GM23338 (cell line): ENCODE results near the gene TXNDC15. TPM values are rescaled to one million over a fixed set of nuclear protein-coding genes. Genes with fewer than 3 reads are reported as not detected.

Experiments used
- ATAC-seq: fragments of 200-7000 bp; cut with Tn5 transposase; 3 replicates; pipeline ENCODE4 v1.9.1; 2020
- DNase-seq: peaks from one replicate; pipeline ENCODE4 v3.0.0-alpha.2; 2015; ENCODE audit warnings: low spot score
- H2AFZ ChIP-seq: fragments of 200-600 bp; sonication (generic); 2 replicates; pipeline ENCODE4 v1.8.0; 2016; ENCODE audit warnings: antibody characterized with exemption, mild to moderate bottlenecking, moderate library complexity
- H3F3A ChIP-seq: fragments of 200-600 bp; sonication (generic); replicated peaks from 2 replicates; pipeline ENCODE4 v1.8.0; 2017; ENCODE audit warnings: antibody characterized with exemption, mixed run types, low read depth
- H3K27ac ChIP-seq: fragments of 200-600 bp; sonication (generic); 2 replicates; pipeline ENCODE4 v1.6.1; 2016; ENCODE audit warnings: low read depth
- H3K27me3 ChIP-seq: fragments of 200-600 bp; sonication (generic); 2 replicates; pipeline ENCODE4 v1.8.0; 2016; ENCODE audit warnings: mild to moderate bottlenecking, mixed run types, moderate library complexity; ENCODE audit not compliant: insufficient read depth
- H3K36me3 ChIP-seq: fragments of 200-600 bp; sonication (generic); 2 replicates; pipeline ENCODE4 v1.8.0; 2016; ENCODE audit warnings: mild to moderate bottlenecking; ENCODE audit not compliant: insufficient read depth
- H3K4me1 ChIP-seq: fragments of 200-600 bp; sonication (generic); 2 replicates; pipeline ENCODE4 v1.8.0; 2016; ENCODE audit warnings: mild to moderate bottlenecking, moderate library complexity; ENCODE audit not compliant: insufficient read depth
- H3K4me2 ChIP-seq: fragments of 200-600 bp; sonication (generic); 2 replicates; pipeline ENCODE4 v1.7.1; 2017; ENCODE audit warnings: mixed run types
- H3K4me3 ChIP-seq: fragments of 200-600 bp; sonication (generic); 2 replicates; pipeline ENCODE4 v1.6.1; 2016; ENCODE audit warnings: mixed run types
- H3K79me2 ChIP-seq: fragments of 200-600 bp; sonication (generic); replicated peaks from 2 replicates; pipeline ENCODE4 v1.8.0; 2017; ENCODE audit warnings: mild to moderate bottlenecking; ENCODE audit not compliant: insufficient read depth
- H3K9me2 ChIP-seq: fragments of 200-600 bp; sonication (generic); 2 replicates; pipeline ENCODE4 v1.8.0; 2017; ENCODE audit not compliant: insufficient read depth
- H4K20me1 ChIP-seq: fragments of 200-600 bp; sonication (generic); replicated peaks from 2 replicates; pipeline ENCODE4 v1.8.0; 2017; ENCODE audit warnings: mild to moderate bottlenecking; ENCODE audit not compliant: insufficient read depth
- H3K27ac Mint-ChIP-seq: 2 replicates; pipeline ENCODE4 v1.8.0; 2020; ENCODE audit warnings: inconsistent platforms, mild to moderate bottlenecking, moderate library complexity, mixed read lengths
- H3K27me3 Mint-ChIP-seq: 3 replicates; pipeline ENCODE4 v1.8.0; 2022; ENCODE audit warnings: low read depth, mild to moderate bottlenecking, moderate library complexity, mixed read lengths, inconsistent platforms; ENCODE audit not compliant: insufficient read depth, poor library complexity
- H3K36me3 Mint-ChIP-seq: 3 replicates; pipeline ENCODE4 v1.8.0; 2021; ENCODE audit warnings: low read depth, mild to moderate bottlenecking, inconsistent platforms, moderate library complexity, mixed read lengths
- H3K4me1 Mint-ChIP-seq: 3 replicates; pipeline ENCODE4 v1.8.0; 2020; ENCODE audit warnings: mild to moderate bottlenecking, inconsistent platforms, mixed read lengths
- H3K4me3 Mint-ChIP-seq: 3 replicates; pipeline ENCODE4 v1.8.0; 2021; ENCODE audit warnings: moderate library complexity, mild to moderate bottlenecking, inconsistent platforms, mixed read lengths
- H3K9me3 Mint-ChIP-seq: 3 replicates; pipeline ENCODE4 v1.8.0; 2020; ENCODE audit warnings: moderate library complexity, mild to moderate bottlenecking, inconsistent platforms, mixed read lengths
- CREB1 ChIP-seq: fragments of 250-450 bp; sonication (Bioruptor Pico); IDR thresholded peaks from 2 replicates; pipeline ENCODE4 v1.5.0; 2020; ENCODE audit warnings: low read depth, mild to moderate bottlenecking, moderate library complexity
- EZH2 ChIP-seq: fragments of 200-600 bp; sonication (generic); IDR thresholded peaks from one replicate; pipeline ENCODE4 v1.8.0; 2017; ENCODE audit warnings: antibody characterized with exemption, mild to moderate bottlenecking, low read depth; ENCODE audit not compliant: unreplicated experiment
- EZH2phosphoT487 ChIP-seq: fragments of 200-600 bp; sonication (generic); IDR thresholded peaks from one replicate; pipeline ENCODE4 v1.8.1; 2018; ENCODE audit warnings: antibody characterized with exemption; ENCODE audit not compliant: unreplicated experiment
- JUNB ChIP-seq: IDR thresholded peaks from one replicate; pipeline ENCODE4 v1.6.1; 2016; ENCODE audit warnings: antibody characterized with exemption; ENCODE audit not compliant: unreplicated experiment
- NANOG ChIP-seq: IDR thresholded peaks from 2 replicates; pipeline ENCODE4 v1.6.1; 2016; ENCODE audit warnings: antibody characterized with exemption, borderline replicate concordance
- POLR2AphosphoS5 ChIP-seq: IDR thresholded peaks from 2 replicates; pipeline ENCODE4 v1.6.1; 2016; ENCODE audit warnings: antibody characterized with exemption, low read depth
- STAT1 ChIP-seq: IDR thresholded peaks from one replicate; pipeline ENCODE4 v1.6.1; 2016; ENCODE audit warnings: antibody characterized with exemption; ENCODE audit not compliant: unreplicated experiment
- ZNF114 ChIP-seq: fragments of 250-450 bp; sonication (Bioruptor Pico); IDR thresholded peaks from 2 replicates; pipeline ENCODE4 v1.5.0; 2020; ENCODE audit warnings: mild to moderate bottlenecking, moderate library complexity
- ZNF331 ChIP-seq: fragments of 250-450 bp; sonication (Bioruptor Pico); IDR thresholded peaks from 2 replicates; pipeline ENCODE4 v1.5.0; 2020; ENCODE audit warnings: low read depth, mild to moderate bottlenecking, moderate library complexity
- polyA plus RNA-seq: library from polyadenylated mRNA; unstranded; fragments of >200 nt; fragmentation: Nextera tagmentation; extraction: Ambion mirVana; gene quantifications from 2 replicates; pipeline ENCODE4 v1.2.1, GENCODE V29; 2016
- total RNA-seq: library from RNA; depleted of rRNA; stranded (reverse); fragments of >200 nt; shearing (Covaris generic); gene quantifications from 2 replicates; pipeline ENCODE4 v1.2.3, GENCODE V29; 2014
- TF ChIP-seq, protein P1 (sequence below): IDR thresholded peaks from 2 replicates; pipeline ENCODE4 v1.6.1; 2016; ENCODE audit warnings: antibody characterized with exemption
- TF ChIP-seq, protein P2 (sequence below): fragments of 250-450 bp; sonication (Bioruptor Pico); IDR thresholded peaks from 2 replicates; pipeline ENCODE4 v1.5.0; 2020; ENCODE audit warnings: mild to moderate bottlenecking, moderate library complexity
- TF ChIP-seq, protein P3 (sequence below): IDR thresholded peaks from one replicate; pipeline ENCODE4 v1.6.1; 2018; ENCODE audit warnings: antibody characterized with exemption; ENCODE audit not compliant: unreplicated experiment
- TF ChIP-seq, protein P4 (sequence below), 2 experiments: fragments of 200-600 bp in 1 of 2; sonication (generic) in 1 of 2; conservative IDR thresholded peaks; 2 replicates each; pipeline versions ENCODE4 v1.5.1 to v1.6.1; 2016 to 2017; ENCODE audit warnings: antibody characterized with exemption in 2 of 2, low read depth in 2 of 2, mild to moderate bottlenecking in 2 of 2, moderate library complexity in 1 of 2

Gene TXNDC15
- total and polyA plus RNA-seq, 2 experiments from 2014 or later, result 24.4 to 28.5 TPM

DNA sequence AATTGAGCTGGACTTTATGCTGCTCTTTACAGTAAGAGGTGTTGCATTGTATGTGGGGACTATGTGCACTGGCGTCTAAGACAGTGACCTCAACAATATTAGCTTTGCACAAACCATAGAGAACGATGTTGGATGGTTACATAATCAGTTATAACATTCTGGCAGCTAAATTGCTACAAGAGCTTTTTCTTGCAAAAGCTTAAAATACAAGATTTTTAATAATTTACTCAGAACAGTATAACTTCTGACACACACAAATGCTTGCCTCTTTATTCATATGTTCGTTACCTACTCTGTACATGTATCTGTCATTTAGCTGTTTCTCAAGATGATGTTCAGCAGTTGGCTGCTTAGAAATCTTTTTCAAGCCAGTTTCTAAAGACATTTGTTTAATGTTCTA is 16.8 kb upstream of the TXNDC15 start:
- Mint-ChIP-seq H3K4me1 (no peaks in the 10 kb centered on the region), H3K27ac (no peak overlapping the region), H3K36me3 (peaks cover 24% of the 10 kb centered on the region; the same call in 2 of the 3 replicates), H3K9me3 (no peaks in the 10 kb centered on the region), H3K4me3 (no peak overlapping the region), H3K27me3 (no peaks in the 10 kb centered on the region)
- Histone ChIP-seq H4K20me1 (peaks cover 4% of the 10 kb centered on the region; the same call in 1 of the 2 replicates), H3K4me2 (no peak overlapping the region), H2AFZ (no peak overlapping the region), H3K9me2 (no peaks in the 10 kb centered on the region), H3K27me3 (no peaks in the 10 kb centered on the region), H3K36me3 (peaks cover 11% of the 10 kb centered on the region; the same call in 1 of the 2 replicates), H3K79me2 (no peaks in the 10 kb centered on the region), H3K4me3 (no peak overlapping the region), H3K27ac (no peak overlapping the region), H3F3A (no peaks in the 10 kb centered on the region), H3K4me1 (0 out of 2 replicates have a peak, but pooled peaks cover 4% of the 10 kb centered on the region)
- ATAC-seq (no peak), DNase-seq (no peak)
- TF ChIP-seq, protein P1, sequence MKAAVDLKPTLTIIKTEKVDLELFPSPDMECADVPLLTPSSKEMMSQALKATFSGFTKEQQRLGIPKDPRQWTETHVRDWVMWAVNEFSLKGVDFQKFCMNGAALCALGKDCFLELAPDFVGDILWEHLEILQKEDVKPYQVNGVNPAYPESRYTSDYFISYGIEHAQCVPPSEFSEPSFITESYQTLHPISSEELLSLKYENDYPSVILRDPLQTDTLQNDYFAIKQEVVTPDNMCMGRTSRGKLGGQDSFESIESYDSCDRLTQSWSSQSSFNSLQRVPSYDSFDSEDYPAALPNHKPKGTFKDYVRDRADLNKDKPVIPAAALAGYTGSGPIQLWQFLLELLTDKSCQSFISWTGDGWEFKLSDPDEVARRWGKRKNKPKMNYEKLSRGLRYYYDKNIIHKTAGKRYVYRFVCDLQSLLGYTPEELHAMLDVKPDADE, result no peak
- TF ChIP-seq JUNB (no peak), NANOG (no peak), EZH2phosphoT487 (no peak), ZNF331 (no peak), STAT1 (no peak), EZH2 (no peak), CREB1 (CRISPR knock-in tag) (no peak), POLR2AphosphoS5 (no peak), ZNF114 (CRISPR knock-in tag) (no peak)
- TF ChIP-seq, protein P2, sequence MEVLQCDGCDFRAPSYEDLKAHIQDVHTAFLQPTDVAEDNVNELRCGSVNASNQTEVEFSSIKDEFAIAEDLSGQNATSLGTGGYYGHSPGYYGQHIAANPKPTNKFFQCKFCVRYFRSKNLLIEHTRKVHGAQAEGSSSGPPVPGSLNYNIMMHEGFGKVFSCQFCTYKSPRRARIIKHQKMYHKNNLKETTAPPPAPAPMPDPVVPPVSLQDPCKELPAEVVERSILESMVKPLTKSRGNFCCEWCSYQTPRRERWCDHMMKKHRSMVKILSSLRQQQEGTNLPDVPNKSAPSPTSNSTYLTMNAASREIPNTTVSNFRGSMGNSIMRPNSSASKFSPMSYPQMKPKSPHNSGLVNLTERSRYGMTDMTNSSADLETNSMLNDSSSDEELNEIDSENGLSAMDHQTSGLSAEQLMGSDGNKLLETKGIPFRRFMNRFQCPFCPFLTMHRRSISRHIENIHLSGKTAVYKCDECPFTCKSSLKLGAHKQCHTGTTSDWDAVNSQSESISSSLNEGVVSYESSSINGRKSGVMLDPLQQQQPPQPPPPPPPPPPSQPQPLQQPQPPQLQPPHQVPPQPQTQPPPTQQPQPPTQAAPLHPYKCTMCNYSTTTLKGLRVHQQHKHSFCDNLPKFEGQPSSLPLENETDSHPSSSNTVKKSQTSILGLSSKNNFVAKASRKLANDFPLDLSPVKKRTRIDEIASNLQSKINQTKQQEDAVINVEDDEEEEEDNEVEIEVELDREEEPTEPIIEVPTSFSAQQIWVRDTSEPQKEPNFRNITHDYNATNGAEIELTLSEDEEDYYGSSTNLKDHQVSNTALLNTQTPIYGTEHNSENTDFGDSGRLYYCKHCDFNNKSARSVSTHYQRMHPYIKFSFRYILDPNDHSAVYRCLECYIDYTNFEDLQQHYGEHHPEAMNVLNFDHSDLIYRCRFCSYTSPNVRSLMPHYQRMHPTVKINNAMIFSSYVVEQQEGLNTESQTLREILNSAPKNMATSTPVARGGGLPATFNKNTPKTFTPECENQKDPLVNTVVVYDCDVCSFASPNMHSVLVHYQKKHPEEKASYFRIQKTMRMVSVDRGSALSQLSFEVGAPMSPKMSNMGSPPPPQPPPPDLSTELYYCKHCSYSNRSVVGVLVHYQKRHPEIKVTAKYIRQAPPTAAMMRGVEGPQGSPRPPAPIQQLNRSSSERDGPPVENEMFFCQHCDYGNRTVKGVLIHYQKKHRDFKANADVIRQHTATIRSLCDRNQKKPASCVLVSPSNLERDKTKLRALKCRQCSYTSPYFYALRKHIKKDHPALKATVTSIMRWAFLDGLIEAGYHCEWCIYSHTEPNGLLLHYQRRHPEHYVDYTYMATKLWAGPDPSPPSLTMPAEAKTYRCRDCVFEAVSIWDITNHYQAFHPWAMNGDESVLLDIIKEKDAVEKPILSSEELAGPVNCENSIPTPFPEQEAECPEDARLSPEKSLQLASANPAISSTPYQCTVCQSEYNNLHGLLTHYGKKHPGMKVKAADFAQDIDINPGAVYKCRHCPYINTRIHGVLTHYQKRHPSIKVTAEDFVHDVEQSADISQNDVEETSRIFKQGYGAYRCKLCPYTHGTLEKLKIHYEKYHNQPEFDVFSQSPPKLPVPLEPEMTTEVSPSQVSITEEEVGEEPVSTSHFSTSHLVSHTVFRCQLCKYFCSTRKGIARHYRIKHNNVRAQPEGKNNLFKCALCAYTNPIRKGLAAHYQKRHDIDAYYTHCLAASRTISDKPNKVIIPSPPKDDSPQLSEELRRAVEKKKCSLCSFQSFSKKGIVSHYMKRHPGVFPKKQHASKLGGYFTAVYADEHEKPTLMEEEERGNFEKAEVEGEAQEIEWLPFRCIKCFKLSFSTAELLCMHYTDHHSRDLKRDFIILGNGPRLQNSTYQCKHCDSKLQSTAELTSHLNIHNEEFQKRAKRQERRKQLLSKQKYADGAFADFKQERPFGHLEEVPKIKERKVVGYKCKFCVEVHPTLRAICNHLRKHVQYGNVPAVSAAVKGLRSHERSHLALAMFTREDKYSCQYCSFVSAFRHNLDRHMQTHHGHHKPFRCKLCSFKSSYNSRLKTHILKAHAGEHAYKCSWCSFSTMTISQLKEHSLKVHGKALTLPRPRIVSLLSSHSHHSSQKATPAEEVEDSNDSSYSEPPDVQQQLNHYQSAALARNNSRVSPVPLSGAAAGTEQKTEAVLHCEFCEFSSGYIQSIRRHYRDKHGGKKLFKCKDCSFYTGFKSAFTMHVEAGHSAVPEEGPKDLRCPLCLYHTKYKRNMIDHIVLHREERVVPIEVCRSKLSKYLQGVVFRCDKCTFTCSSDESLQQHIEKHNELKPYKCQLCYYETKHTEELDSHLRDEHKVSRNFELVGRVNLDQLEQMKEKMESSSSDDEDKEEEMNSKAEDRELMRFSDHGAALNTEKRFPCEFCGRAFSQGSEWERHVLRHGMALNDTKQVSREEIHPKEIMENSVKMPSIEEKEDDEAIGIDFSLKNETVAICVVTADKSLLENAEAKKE (CRISPR knock-in tag), result no peak
- TF ChIP-seq, protein P3, sequence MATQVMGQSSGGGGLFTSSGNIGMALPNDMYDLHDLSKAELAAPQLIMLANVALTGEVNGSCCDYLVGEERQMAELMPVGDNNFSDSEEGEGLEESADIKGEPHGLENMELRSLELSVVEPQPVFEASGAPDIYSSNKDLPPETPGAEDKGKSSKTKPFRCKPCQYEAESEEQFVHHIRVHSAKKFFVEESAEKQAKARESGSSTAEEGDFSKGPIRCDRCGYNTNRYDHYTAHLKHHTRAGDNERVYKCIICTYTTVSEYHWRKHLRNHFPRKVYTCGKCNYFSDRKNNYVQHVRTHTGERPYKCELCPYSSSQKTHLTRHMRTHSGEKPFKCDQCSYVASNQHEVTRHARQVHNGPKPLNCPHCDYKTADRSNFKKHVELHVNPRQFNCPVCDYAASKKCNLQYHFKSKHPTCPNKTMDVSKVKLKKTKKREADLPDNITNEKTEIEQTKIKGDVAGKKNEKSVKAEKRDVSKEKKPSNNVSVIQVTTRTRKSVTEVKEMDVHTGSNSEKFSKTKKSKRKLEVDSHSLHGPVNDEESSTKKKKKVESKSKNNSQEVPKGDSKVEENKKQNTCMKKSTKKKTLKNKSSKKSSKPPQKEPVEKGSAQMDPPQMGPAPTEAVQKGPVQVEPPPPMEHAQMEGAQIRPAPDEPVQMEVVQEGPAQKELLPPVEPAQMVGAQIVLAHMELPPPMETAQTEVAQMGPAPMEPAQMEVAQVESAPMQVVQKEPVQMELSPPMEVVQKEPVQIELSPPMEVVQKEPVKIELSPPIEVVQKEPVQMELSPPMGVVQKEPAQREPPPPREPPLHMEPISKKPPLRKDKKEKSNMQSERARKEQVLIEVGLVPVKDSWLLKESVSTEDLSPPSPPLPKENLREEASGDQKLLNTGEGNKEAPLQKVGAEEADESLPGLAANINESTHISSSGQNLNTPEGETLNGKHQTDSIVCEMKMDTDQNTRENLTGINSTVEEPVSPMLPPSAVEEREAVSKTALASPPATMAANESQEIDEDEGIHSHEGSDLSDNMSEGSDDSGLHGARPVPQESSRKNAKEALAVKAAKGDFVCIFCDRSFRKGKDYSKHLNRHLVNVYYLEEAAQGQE, result no peak
- TF ChIP-seq, protein P4, sequence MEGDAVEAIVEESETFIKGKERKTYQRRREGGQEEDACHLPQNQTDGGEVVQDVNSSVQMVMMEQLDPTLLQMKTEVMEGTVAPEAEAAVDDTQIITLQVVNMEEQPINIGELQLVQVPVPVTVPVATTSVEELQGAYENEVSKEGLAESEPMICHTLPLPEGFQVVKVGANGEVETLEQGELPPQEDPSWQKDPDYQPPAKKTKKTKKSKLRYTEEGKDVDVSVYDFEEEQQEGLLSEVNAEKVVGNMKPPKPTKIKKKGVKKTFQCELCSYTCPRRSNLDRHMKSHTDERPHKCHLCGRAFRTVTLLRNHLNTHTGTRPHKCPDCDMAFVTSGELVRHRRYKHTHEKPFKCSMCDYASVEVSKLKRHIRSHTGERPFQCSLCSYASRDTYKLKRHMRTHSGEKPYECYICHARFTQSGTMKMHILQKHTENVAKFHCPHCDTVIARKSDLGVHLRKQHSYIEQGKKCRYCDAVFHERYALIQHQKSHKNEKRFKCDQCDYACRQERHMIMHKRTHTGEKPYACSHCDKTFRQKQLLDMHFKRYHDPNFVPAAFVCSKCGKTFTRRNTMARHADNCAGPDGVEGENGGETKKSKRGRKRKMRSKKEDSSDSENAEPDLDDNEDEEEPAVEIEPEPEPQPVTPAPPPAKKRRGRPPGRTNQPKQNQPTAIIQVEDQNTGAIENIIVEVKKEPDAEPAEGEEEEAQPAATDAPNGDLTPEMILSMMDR (conservative IDR thresholded peaks at IDR 0.05; ENCODE audit: low read depth in 2 of 2), result no peak
